ENCODE results near the gene SMIM5. TPM values are rescaled to one million over a fixed set of nuclear protein-coding genes. Genes with fewer than 3 reads are reported as not detected.

The SMIM5 gene
- total RNA-seq, 1 donor from 2014 or later = not detected

- Histone ChIP-seq H3K4me1 (no peaks in the 10 kb centered on the region), H3K4me3 (no peak overlapping the region), H3K27me3 (no peaks in the 10 kb centered on the region), H2AFZ (replicated peaks) (no peak overlapping the region), H3K79me2 (ENCODE audit: low read depth) (peaks cover 50% of the 10 kb centered on the region), H3K27ac (no peak overlapping the region), H3F3A (ENCODE audit: low read depth) (no peaks in the 10 kb centered on the region), H3K36me3 (peaks cover 2% of the 10 kb centered on the region), H3K9me3 (ENCODE audit: low read depth) (no peaks in the 10 kb centered on the region), H3K4me2 (no peak overlapping the region), H4K20me1 (ENCODE audit: low read depth) (peaks cover 53% of the 10 kb centered on the region), H3K9ac (no peak overlapping the region)
- no peak for DNase-seq (ENCODE audit: low spot score)
- H3K4me1 Mint-ChIP-seq = no peaks in the 10 kb centered on the region
- TF ChIP-seq CTCF (IDR thresholded peaks at IDR 0.05) = no peak
- TF ChIP-seq EZH2 (IDR thresholded peaks at IDR 0.05) = no peak
- TF ChIP-seq EZH2phosphoT487 (IDR thresholded peaks at IDR 0.05) = no peak
- peaks cover 10% of the 10 kb centered on the region for H3K36me3 Mint-ChIP-seq
- H3K4me3 Mint-ChIP-seq = no peak overlapping the region
- H3K9me3 Mint-ChIP-seq = no peaks in the 10 kb centered on the region
- no peaks in the 10 kb centered on the region for H3K27me3 Mint-ChIP-seq (ENCODE audit: insufficient read depth, low read depth)
- no peak overlapping the region for H3K27ac Mint-ChIP-seq
These were observed 48.1 kb downstream of the SMIM5 start for GRCh38 chr17:75681289-75681688.

- Mint-ChIP-seq H3K9me3 (no peaks in the 10 kb centered on the region), H3K27me3 (ENCODE audit: insufficient read depth, low read depth) (no peaks in the 10 kb centered on the region), H3K4me1 (peaks cover 3% of the 10 kb centered on the region), H3K4me3 (no peak overlapping the region), H3K27ac (no peak overlapping the region), H3K36me3 (peaks cover 15% of the 10 kb centered on the region)
- H3K36me3 ChIP-seq = no peaks in the 10 kb centered on the region
- no peaks in the 10 kb centered on the region for H3K27me3 ChIP-seq
- H3K27ac ChIP-seq = no peak overlapping the region
- peaks cover 66% of the 10 kb centered on the region for H4K20me1 ChIP-seq (ENCODE audit: low read depth)
- H3K79me2 ChIP-seq (ENCODE audit: low read depth) = peaks cover 53% of the 10 kb centered on the region
- peaks cover 20% of the 10 kb centered on the region for H3F3A ChIP-seq (ENCODE audit: low read depth)
- no peaks in the 10 kb centered on the region for H3K9me3 ChIP-seq (ENCODE audit: low read depth)
- no peak for DNase-seq (ENCODE audit: low spot score)
- TF ChIP-seq EZH2 (IDR thresholded peaks at IDR 0.05) (no peak), CTCF (IDR thresholded peaks at IDR 0.05) (no peak), EZH2phosphoT487 (IDR thresholded peaks at IDR 0.05) (no peak)
- H2AFZ ChIP-seq (replicated peaks) = no peak overlapping the region
- no peak overlapping the region for H3K9ac ChIP-seq
- no peak overlapping the region for H3K4me3 ChIP-seq
- no peak overlapping the region for H3K4me2 ChIP-seq
- H3K4me1 ChIP-seq = peaks cover 14% of the 10 kb centered on the region
These were observed 50.3 kb downstream of the SMIM5 start for GRCh38 chr17:75683583-75683982.

DNA sequence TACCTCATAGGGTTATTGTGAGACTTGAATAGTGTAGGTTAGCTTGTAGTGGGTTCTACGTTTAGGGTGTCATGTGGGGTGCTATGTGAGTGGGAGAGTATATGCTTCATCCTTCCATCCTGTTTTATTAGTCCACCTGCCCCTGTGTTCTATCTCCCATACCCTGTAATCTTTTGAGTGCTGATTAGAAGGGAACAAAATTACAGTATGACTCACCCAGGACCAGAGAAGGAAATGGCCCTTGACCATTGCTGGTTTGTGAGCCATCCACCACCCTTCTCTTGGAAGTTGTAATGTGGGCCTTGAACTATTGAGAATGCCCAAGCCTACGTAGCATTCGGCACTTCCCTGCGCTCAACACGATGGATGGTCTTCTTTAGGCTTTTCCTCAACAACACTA, 51.0 kb downstream of the SMIM5 start:
- Histone ChIP-seq H3K4me3 (no peak overlapping the region), H3K27me3 (no peaks in the 10 kb centered on the region), H3K4me2 (no peak overlapping the region), H3K9ac (no peak overlapping the region), H3K4me1 (peaks cover 17% of the 10 kb centered on the region), H3K36me3 (no peaks in the 10 kb centered on the region), H2AFZ (replicated peaks) (no peak overlapping the region), H3K9me3 (ENCODE audit: low read depth) (no peaks in the 10 kb centered on the region), H3K79me2 (ENCODE audit: low read depth) (peaks cover 60% of the 10 kb centered on the region), H4K20me1 (ENCODE audit: low read depth) (peaks cover 73% of the 10 kb centered on the region), H3K27ac (no peak overlapping the region), H3F3A (ENCODE audit: low read depth) (peaks cover 23% of the 10 kb centered on the region)
- Mint-ChIP-seq H3K27ac (no peak overlapping the region), H3K36me3 (peaks cover 15% of the 10 kb centered on the region), H3K4me3 (no peak overlapping the region), H3K27me3 (ENCODE audit: insufficient read depth, low read depth) (no peaks in the 10 kb centered on the region), H3K4me1 (peaks cover 3% of the 10 kb centered on the region), H3K9me3 (no peaks in the 10 kb centered on the region)
- no peak for TF ChIP-seq EZH2 (IDR thresholded peaks at IDR 0.05)
- TF ChIP-seq EZH2phosphoT487 (IDR thresholded peaks at IDR 0.05) = no peak
- TF ChIP-seq CTCF (IDR thresholded peaks at IDR 0.05) = no peak
- DNase-seq (ENCODE audit: low spot score) = no peak

Data from neural progenitor cell (in vitro differentiated cells).